ENCODE results near the gene PRKCH.

The PRKCH gene

DNA sequence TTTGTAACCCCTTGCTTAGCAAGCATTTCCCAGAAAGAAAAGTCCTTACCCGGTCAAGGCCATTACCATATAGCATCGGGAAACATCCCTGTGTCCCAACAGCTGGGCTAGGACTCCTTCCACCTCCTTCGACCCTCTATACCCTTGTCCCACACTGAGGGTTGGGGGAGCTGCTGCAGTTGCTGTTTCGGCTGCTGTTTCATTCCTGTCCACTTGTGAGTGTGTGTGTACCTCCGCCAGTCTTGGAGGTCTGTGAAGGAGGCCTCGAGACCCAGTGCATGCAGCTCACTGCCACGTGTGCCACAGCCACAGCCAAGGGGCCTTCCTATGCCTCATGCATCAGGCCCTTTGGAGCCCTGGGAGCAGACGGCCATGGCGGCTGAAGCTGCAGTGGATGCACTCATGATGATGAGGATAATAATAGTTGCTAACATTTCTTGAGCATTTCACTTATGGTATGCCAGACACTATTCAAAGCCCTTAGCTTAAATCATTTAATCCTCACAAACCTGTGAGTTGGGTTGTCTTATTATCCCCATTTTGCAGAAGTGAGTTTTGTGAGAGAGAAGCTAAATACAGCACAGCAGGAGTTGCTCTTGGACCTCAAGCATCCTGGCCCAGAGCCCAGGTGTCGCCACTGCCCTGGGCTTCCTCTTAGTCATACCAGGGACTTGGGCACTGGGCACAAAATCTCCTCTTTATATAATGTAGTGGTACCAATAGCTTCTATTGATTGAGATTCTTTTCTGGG lies 156.5 kb downstream of the PRKCH start:
- no peak for DNase-seq

DNA sequence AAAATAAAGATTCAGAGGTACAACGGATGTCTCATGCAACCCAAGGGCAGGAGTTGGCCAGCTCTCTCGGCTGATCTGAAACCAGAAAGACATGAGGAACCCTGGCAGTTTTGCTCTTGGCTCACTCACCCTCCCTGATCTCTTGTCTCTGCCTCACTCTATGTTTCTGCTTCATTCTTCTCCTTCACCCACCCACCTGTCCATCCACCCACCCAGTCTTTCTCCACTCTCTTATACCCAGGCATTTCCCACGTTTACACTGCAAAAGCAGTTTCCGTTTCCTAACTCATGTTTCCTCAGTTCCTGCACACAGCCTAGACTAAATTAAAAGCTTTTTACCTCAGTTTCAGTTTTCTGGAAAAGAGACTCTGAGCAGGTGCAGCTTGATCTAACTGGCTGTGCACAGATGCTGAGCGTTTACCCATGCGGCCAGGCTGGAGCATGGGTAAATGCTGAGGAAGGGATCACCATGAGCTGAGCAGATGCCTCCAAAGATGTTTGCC lies 157.6 kb downstream of the PRKCH start:
- DNase-seq = no peak

DNA sequence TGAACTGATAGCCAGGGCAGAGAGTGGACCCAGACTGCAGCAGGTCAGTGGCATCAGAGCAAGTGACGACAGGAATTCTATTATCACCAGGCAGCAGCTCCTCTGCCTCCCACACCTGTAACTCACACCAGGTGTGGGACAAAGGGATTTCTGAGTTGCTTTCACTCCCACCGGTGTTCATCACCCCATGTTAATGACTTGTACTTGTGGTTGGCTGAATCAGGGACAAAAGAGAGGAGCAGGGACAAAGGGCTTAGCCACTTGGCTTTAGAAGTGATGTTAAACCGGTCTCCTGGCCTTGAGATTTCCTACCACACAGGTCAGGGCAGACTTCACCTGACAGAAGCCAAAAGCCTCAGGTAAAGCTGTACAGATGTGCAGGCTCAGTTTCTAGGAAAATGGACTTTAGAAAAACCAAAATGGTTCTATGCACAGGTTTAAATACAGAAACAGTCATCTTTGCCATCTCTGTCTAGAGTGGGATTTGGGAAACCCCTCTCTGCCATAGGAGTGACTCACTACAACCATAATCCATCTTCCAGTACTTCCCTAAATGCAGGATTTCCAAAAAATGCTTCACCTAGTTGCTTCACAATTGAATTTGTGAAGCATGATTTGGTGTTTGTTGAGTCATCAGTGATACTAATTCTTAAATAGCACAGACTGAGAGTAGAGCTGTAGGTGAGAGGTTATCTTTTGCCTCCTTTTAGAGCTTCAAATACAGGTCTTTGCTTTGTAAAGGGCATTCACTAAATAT lies 158.5 kb downstream of the PRKCH start:
- no peak for DNase-seq

DNA sequence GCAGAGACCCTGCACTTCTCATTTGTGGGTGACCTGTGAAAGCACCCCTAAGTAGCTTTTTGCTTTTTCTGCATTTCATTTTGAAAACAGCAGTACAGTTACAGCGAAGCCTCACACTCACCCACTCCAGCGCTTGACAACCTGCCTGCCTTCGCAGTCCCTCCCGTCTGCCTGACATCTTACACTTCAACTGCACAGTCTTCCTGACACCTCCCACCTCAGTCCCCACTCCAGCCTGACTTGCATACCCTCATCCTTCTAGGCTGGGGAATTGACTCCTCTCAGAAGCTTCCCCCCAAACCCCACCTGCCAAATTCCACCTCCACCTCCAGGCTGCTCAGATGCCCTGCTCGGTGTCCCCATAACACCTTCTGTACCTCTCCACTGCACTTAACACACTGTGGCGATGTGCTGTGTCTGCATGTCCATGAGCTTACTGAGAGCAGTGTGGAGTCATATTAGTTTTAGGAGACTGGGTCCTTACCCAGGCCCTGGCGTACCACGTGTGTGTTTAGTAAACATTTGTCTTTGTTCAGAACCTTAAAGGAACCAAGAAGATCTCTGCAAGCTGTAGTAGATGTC lies 159.4 kb downstream of the PRKCH start:
- no peak for DNase-seq

DNA sequence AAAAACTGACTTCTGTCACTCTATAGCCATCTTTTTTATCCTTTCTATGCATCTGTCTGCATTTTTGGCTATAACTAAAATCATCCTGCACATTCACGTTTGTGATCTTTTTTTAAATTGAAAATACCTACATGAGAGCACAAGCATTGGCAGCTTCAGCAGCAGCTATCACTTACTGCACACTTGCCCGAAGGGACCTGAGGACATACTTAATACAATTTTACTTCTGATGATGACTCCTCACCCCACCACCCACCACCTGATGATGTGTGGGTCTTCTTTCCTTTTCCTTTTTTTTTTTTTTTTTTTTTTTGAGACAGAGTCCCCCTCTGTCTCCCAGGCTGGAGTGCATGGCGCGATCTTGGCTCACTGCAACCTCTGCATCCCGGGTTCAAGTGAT lies 160.3 kb downstream of the PRKCH start:
- DNase-seq = no peak

DNA sequence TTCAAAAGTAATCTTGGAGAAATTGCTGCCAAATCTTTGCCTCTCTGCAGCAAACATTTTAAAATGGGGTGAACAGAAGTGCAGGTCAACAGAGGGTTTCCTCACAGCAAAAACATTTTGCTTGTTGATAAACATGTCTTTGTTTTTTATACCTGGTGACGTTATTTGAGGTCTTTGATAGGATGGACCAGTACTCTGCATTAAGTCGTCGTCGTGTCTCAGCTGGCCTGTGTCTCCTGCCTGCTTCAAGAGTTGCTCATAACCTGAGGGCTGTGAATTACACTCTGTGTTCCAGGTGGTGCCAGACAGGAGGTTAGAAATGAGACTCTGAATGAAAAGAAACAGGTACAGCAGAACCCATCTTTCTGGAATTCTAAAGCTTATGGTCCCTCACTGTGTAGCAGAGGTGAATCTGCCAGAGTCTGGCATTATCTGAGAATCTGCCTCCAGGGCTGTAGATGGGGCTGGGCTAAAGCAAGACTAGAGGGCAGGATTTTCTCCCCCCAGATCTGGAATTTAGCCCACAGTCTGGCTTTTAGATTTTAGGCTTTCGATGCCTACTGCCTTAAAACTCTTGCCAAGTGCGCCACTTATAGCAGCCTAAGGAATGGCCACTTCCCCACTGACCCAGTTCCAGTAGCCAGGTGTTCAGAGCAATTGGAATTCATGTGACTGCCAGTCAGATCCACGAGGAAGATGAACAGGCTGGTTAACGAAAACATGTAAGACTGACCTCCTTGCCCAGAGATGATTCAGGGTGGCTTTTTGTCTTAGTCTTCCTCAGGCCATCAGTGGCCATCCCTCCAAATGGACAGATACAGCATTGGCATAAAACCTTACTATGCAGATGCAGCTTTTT lies 161.2 kb downstream of the PRKCH start:
- DNase-seq = peak; percentile 93

DNA sequence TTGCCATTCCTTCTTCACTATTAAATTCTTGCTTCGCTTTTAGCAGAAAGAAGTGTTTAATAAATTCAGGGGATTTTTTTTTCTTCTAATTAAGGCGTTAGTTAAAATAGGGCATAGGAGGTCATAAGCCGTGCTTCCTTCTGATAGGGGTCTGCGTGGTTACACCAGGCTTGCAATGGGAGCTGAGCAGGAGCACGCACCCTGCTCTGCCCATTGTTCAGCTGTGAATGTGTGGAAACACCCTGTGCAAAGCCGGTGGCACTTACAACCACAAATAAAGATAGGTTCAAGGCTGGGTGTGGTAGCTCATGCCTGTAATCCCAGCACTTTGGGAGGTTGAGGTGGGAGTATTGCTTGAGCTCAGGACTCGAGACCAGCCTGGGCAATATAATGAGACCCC lies 162.1 kb downstream of the PRKCH start:
- DNase-seq = no peak

DNA sequence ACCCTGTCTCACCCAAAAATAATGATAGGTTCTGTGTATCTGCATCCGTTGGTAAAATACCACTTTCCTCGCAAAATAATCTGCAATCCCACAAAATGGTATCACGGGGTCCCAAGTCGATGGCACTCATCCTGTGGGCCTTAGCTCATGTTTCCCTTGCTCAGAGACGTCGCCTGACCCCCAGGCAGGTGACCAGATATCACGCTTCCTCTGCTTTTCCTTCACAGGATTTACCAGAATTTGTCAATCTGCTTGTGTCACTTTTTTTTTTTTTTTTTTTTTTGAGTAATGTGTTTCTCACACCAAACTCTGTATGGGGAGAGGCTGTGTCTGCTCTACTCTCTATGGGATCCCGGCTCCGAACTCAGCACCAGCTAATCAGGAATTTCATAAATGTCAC lies 162.7 kb downstream of the PRKCH start:
- DNase-seq = no peak

DNA sequence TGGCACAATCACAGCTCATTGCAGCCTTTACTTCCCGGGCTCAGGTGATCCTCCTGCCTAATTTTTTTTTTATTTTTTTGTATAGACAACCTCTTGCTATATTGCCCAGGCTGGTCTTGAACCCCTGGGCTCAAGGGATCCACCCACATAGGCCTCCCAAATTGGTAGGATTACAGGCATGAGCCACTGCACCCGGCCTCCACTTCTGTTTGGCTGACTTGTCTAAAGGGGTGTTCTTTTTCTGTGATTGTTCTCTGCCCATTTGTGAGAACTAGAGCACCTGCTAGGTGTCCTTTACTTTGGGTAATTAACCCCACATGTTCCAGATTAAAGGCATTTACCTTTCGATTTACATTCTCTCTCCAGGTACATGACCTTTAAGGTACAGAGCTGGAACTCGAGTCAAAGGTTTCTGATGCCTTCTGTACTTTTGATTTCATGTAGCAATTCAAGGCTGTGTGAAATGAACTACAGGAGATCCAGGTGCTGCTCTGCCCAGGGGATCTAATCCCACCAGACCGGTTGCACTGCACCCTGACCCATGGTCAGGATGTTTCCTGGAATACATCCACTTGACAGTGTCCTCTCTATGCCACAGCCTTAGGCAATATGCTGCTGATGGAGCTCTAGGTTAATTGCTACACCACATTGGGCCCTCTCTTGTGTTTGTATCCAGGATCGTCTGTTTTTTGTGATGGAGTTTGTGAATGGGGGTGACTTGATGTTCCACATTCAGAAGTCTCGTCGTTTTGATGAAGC lies 163.6 kb downstream of the PRKCH start:
- peak; percentile 91 for DNase-seq

DNA sequence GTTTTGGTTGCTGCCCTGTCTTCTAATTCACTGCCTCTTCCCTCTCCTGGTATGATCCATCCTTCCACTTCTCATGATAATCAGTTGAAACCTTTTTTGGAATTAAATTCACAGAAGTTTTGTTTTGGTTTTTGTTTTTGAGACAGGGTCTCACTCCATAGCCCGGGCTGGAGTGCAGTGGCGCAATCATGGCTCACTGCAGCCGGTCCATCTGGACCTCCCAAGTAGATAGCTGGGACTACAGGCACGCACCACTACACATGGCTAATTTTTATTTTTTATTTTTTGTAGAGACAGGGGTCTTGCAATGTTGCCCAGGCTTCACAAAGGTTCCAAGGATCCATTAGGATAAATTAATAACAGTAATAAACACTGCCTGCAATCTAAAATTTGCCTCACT lies 164.3 kb downstream of the PRKCH start:
- no peak for DNase-seq

DNA sequence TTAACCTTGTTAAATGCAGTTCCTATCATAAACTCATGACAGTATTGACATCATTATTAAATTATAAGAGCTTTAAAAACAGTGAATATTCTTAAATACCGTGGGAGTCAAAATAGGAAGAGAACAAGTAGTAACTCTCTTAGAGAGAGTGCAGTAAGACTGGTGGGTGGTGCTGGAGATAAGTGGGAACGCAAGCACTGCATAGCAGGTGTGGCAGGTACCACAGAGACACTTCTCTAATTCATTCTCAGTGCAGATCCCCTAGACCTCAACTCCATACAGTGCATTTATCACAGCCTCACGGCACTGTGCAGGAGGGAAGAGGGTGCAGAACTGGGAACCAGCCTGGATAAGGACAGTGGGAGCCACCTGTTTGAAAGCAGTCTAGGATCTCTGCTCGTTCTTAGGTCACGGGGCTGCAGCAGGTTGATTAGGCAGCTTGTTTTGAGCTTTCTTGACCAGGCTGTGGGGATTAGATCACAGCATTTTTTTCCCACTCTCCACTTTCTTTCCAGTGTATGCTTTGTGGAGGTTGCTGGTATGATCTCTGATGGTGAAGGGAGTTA lies 165.6 kb downstream of the PRKCH start:
- no peak for DNase-seq

DNA sequence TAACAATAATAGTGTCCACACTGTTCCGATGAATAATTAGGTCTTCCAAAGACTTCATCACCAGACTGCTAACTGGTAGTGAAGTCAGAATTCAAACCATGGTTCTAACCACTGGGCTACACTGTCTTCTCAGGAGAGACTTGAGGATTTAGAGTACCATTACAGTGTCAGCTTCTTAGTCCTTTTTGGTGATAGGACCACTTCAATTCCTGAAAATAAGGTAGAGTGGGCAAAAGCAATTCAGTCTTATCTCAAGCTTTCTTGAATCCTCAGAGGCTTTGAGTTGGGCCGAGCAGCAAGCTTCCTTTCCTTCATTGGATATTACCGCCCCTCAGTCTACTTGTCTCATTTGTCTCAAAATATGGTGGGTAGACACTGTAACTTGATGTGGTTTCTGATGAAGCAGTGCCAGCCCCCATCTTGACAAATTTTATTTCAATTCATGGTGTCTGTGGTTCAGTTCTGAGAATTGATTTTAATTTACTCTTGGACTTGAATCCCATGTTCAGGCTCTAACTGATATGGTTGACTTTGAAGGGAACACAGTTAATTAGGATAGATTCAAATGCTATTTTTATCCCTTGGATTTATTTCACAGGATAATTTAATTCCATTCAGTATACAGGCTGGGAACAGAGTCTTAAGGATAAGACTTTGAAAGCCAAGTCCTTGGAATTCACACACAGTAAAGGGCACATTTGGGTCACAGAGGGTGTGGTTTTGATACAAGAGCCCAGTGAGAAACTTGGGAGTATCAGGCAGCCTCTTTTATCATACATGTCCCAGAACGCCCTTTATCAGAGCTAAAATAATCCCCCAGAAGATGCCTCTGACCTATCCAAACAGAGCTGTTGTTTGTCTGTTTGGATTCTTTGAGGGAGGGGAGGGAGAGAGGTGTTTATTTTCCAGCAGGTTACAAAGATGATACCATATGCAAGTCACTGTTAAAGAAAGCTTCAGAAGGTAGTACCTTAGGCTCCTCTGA lies 167.3 kb downstream of the PRKCH start:
- DNase-seq = no peak

DNA sequence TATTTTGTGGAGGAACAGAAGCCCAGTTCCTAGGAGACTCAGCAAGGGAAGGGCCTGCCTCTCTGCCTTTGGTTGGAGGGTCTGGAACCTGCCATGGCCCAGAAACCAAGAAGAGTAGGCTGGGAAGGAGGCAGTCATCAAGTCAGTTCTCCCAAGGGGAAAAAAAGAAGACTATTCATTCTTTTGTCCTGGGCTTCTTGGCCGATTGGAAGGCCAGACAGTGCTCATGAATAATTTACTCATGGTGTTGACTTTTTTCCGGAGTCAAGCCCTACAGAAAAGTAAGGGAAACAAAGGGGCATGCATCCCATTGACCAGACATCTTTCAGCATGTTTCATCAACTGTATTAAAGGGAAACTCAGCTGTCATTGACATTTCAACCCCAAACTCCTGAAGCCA lies 168.1 kb downstream of the PRKCH start:
- no peak for DNase-seq

DNA sequence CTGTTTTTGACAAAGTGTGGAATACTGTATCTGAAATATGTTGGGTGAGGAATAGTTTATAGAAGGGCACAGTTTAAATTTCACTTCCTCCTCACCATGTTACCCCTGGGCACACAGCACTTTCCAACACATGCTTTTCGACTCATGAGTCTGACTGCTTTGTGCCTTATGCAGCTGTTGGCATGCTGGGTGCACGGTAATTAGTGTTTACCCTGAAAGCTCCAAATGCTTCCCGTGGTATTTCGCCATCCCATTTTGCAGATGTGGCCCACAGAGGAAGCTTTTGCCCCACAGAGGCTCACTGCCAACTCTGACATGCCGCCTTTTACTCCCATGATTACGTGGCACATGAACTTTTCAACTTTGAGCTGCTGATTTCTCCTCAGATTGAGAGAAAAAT lies 168.6 kb downstream of the PRKCH start:
- DNase-seq = no peak

DNA sequence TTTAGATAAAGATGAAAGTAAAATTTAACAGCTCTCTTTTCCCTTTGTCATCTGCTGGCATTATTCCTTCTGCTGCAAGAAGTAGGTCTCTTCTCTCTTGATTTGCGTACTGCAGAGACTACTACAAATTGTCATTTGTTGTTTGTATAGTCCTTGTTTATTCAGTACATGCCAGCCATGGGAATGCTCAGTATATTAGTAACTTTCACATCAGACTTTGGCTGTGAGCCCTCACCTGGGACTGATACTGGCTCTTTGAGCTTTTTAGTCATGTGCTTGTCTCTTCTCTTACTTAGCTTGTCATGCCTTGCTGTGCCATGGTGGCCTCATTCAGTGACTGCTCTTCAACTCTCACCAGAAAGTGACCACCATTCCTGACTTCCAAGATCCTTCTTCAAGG lies 169.8 kb downstream of the PRKCH start:
- DNase-seq = no peak

DNA sequence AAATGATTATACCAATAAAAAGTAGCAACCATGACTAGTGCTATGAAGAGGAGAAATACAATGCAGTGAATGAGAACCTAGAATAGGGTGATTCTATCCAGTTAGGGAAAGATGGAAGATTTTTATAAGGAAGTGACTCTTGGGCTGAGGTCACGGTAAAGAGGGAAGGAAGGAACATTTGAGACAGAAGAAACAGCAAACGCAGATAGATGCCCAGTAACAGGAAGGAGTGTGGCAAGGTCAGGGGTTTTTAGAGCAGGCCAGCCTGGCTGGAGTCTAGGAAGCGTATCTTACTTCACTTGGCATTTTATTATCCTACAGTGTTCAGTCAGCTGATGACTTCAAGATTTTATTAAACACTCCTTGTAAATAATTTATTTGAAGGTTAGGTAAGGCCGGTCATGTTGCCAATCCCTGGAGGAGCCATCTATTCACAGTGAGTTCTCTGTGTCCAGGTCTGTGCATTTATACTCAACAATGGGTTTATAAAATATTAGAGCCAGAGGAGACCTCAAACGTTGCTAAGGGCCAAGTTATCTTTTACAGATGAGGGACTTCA lies 170.6 kb downstream of the PRKCH start:
- DNase-seq = no peak

DNA sequence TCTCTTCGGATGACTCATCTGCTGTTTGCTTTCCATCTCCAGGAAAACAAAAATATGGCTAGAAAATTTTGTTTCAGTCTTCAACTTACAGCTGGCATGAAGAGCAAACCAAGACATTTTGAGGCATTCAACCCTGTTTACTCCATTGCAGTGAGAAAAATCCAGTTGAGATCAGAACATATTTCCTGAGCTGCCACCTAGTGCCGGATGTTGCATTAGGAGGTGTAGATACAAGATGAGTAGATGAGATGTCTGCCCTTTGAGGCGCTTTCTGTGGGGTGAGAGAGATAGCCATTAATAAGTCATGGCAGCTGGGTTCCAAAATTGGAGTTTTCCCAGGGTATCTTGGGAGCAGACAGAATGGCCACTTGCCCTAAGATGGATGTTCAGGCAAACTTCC lies 171.1 kb downstream of the PRKCH start:
- no peak for DNase-seq

DNA sequence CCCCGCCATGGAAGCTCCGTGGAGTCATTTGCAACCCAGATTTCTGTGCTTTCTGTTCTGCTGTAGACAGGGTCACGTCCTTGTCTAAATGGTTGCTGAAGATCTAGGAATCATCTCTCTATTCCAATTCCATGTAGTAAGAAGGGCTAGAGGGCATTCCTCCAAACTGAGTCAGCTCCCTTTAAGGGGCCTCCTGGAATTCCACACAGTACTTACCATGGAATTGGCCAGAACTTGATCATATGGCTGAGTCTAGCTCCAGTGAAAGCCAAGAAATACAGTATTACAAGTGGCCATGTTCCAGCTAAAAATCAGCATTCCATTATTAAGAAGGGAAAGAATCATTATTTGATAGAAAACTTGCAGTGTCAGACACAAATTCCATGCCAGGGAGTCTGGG lies 171.9 kb downstream of the PRKCH start:
- peak; percentile 85 for DNase-seq

DNA sequence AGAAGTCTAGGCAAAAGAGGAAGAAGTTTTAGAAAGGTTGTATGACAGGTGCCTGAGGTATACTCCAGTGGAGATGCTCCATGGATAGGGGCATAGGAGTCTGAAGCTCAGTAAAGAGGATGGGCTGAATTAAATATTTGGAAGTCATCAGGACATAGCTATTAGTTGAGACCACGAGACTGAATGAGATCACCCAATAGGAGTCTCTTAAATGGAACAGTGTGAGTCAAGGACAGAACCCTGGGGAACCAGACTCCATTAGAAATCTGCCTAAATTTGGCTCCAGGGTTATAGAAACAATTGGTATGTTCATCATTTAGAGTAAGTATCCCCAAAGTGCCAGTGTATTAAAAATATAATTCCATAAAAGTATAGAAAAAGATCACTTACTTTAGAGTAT lies 172.6 kb downstream of the PRKCH start:
- no peak for DNase-seq

DNA sequence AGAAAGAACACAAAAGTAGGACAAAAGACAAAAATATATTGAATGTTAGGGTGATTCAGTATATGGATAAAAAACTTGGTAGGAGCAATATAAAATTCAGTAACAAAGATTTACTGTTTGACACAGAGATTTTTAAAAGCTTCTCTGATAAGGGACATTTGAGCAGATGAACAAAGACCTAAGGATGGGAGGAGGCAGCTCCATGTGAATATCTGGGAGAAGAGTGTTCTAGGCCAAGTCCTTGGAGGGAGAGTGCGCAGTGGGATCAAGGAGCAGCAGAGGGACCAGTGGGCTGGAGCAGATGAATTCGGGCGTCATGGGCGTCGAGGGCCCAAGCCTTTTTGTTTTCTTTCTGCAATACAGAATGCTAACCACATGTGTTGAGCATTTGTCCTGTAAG lies 174.4 kb downstream of the PRKCH start:
- no peak for DNase-seq

All from islet precursor cell (in vitro differentiated cells).